Measurements from ENCODE around the gene GPR153.

GPR153 gene

GRCh38 chr1:6246497-6247467 lies 14.1 kb downstream of the GPR153 start:
- Mint-ChIP-seq H3K27ac (no peak overlapping the region), H3K4me1 (ENCODE audit: low read depth in 2 of 2) (peaks cover 7 to 11% of the 10 kb centered on the region in 2 donors), H3K27me3 (peaks cover 48 to 73% of the 10 kb centered on the region in 2 donors), H3K9me3 (no peaks in the 10 kb centered on the region), H3K36me3 (ENCODE audit: insufficient read depth) (peaks cover 14% of the 10 kb centered on the region), H3K4me3 (peak overlapping the region; percentile 73 to 76)
- peak; percentile 73 to 77 (median 76) for DNase-seq
- ATAC-seq (replicated peaks) = peak; percentile 71

- DNase-seq (peak in 2 of 3 experiments; percentile 27 to 33), ATAC-seq (replicated peaks) (no peak)
- peak overlapping the region; percentile 73 to 76 for H3K4me3 Mint-ChIP-seq
- H3K36me3 Mint-ChIP-seq (ENCODE audit: insufficient read depth) = peaks cover 14% of the 10 kb centered on the region
- H3K27me3 Mint-ChIP-seq = peaks cover 51 to 73% of the 10 kb centered on the region in 2 donors
- no peaks in the 10 kb centered on the region for H3K9me3 Mint-ChIP-seq
- H3K27ac Mint-ChIP-seq = no peak overlapping the region
- peaks cover 7 to 17% of the 10 kb centered on the region in 2 donors for H3K4me1 Mint-ChIP-seq (ENCODE audit: low read depth in 2 of 2)
Observed at GRCh38 chr1:6245869-6246496, 14.9 kb downstream of the GPR153 start.

GRCh38 chr1:6245086-6245868 lies 15.6 kb downstream of the GPR153 start:
- Mint-ChIP-seq H3K4me1 (ENCODE audit: low read depth in 2 of 2) (peaks cover 7 to 17% of the 10 kb centered on the region in 2 donors), H3K9me3 (no peaks in the 10 kb centered on the region), H3K4me3 (no peak overlapping the region)

GRCh38 chr1:6244401-6245049 lies 16.4 kb downstream of the GPR153 start:
- ATAC-seq (replicated peaks) (no peak), DNase-seq (no peak)
- Mint-ChIP-seq H3K27me3 (peaks cover 49 to 75% of the 10 kb centered on the region in 2 donors), H3K4me1 (ENCODE audit: low read depth in 2 of 2) (peaks cover 7 to 17% of the 10 kb centered on the region in 2 donors), H3K9me3 (no peaks in the 10 kb centered on the region), H3K36me3 (ENCODE audit: insufficient read depth) (peaks cover 17% of the 10 kb centered on the region), H3K27ac (no peak overlapping the region), H3K4me3 (peak overlapping the region; percentile 20 to 33)

More at GRCh38 chr1:6245086-6245868, 15.6 kb downstream of the GPR153 start:
- H3K36me3 Mint-ChIP-seq (ENCODE audit: insufficient read depth) = peaks cover 14% of the 10 kb centered on the region
- H3K27ac Mint-ChIP-seq = no peak overlapping the region
- DNase-seq = peak; percentile 74 to 81 (median 78)
- H3K27me3 Mint-ChIP-seq = peaks cover 46 to 72% of the 10 kb centered on the region in 2 donors
- ATAC-seq (replicated peaks) = peak; percentile 87

GRCh38 chr1:6243993-6244392 lies 16.9 kb downstream of the GPR153 start, which contains the start of gene HES3:
Gene HES3 (plus strand): TSS chr1:6244179. CDS start chr1:6244366, 187 bp downstream.
- peaks cover 17% of the 10 kb centered on the region for H3K36me3 Mint-ChIP-seq (ENCODE audit: insufficient read depth)
- peak within 1 kb of the TSS; percentile 20 to 33 for H3K4me3 Mint-ChIP-seq
- H3K27ac Mint-ChIP-seq = no peak within 1 kb of the TSS
- DNase-seq = no peak
- peaks cover 7 to 17% of the 10 kb centered on the region in 2 donors for H3K4me1 Mint-ChIP-seq (ENCODE audit: low read depth in 2 of 2)
- ATAC-seq (replicated peaks) = no peak
- H3K9me3 Mint-ChIP-seq = no peaks in the 10 kb centered on the region
- H3K27me3 Mint-ChIP-seq = peaks cover 55 to 80% of the 10 kb centered on the region in 2 donors

GRCh38 chr1:6243053-6243834 lies 17.7 kb downstream of the GPR153 start:
- ATAC-seq (replicated peaks) (no peak), DNase-seq (no peak)
- Mint-ChIP-seq H3K36me3 (ENCODE audit: insufficient read depth) (peaks cover 17% of the 10 kb centered on the region), H3K9me3 (no peaks in the 10 kb centered on the region), H3K4me1 (ENCODE audit: low read depth in 2 of 2) (peaks cover 7 to 17% of the 10 kb centered on the region in 2 donors), H3K27me3 (peaks cover 54 to 79% of the 10 kb centered on the region in 2 donors), H3K27ac (no peak overlapping the region), H3K4me3 (no peak overlapping the region)

- Mint-ChIP-seq H3K27ac (no peak overlapping the region), H3K9me3 (no peaks in the 10 kb centered on the region), H3K4me3 (no peak overlapping the region), H3K36me3 (ENCODE audit: insufficient read depth) (peaks cover 17% of the 10 kb centered on the region), H3K27me3 (peaks cover 46 to 68% of the 10 kb centered on the region in 2 donors), H3K4me1 (ENCODE audit: low read depth in 2 of 2) (peaks cover 7 to 17% of the 10 kb centered on the region in 2 donors)
- DNase-seq (no peak), ATAC-seq (replicated peaks) (no peak)
Observed at GRCh38 chr1:6241887-6242740, 18.8 kb downstream of the GPR153 start.

- peaks cover 37 to 59% of the 10 kb centered on the region in 2 donors for H3K27me3 Mint-ChIP-seq
- ATAC-seq (replicated peaks) (no peak), DNase-seq (no peak)
- H3K36me3 Mint-ChIP-seq (ENCODE audit: insufficient read depth) = peaks cover 15% of the 10 kb centered on the region
- no peak overlapping the region for H3K27ac Mint-ChIP-seq
- H3K4me3 Mint-ChIP-seq = peak overlapping the region; percentile 31 to 63
- peaks cover 0 to 9% of the 10 kb centered on the region in 2 donors for H3K4me1 Mint-ChIP-seq (ENCODE audit: low read depth in 2 of 2)
- no peaks in the 10 kb centered on the region for H3K9me3 Mint-ChIP-seq
Observed at GRCh38 chr1:6241107-6241886, 19.6 kb downstream of the GPR153 start.

GRCh38 chr1:6239950-6240768 lies 20.7 kb downstream of the GPR153 start:
- DNase-seq = no peak
- H3K27me3 Mint-ChIP-seq = peaks cover 37 to 58% of the 10 kb centered on the region in 2 donors
- H3K9me3 Mint-ChIP-seq = no peaks in the 10 kb centered on the region
- no peak overlapping the region for H3K27ac Mint-ChIP-seq
- H3K36me3 Mint-ChIP-seq (ENCODE audit: insufficient read depth) = peaks cover 15% of the 10 kb centered on the region
- no peak overlapping the region for H3K4me3 Mint-ChIP-seq
- peaks cover 0 to 7% of the 10 kb centered on the region in 2 donors for H3K4me1 Mint-ChIP-seq (ENCODE audit: low read depth in 2 of 2)
- ATAC-seq (replicated peaks) = no peak

- no peak overlapping the region for H3K4me3 Mint-ChIP-seq
- peaks cover 0 to 7% of the 10 kb centered on the region in 2 donors for H3K4me1 Mint-ChIP-seq (ENCODE audit: low read depth in 2 of 2)
- peaks cover 37 to 51% of the 10 kb centered on the region in 2 donors for H3K27me3 Mint-ChIP-seq
- ATAC-seq (replicated peaks) (no peak), DNase-seq (no peak)
- no peak overlapping the region for H3K27ac Mint-ChIP-seq
- no peaks in the 10 kb centered on the region for H3K9me3 Mint-ChIP-seq
- H3K36me3 Mint-ChIP-seq (ENCODE audit: insufficient read depth) = peaks cover 15% of the 10 kb centered on the region
Observed at GRCh38 chr1:6239213-6239752, 21.6 kb downstream of the GPR153 start.

Measured in effector memory CD8-positive, alpha-beta T cell (primary cell).